T-helper 17 cell (primary cell): ENCODE results near the gene VCAM1. TPM values are rescaled to one million over a fixed set of nuclear protein-coding genes. Genes with fewer than 3 reads are reported as not detected.

ENCODE experiments used
- ATAC-seq: fragments of 150-1000 bp; cut with Tn5 transposase; 2 replicates; pipeline ENCODE4 v1.10.0; 2021; ENCODE audit warnings: mild to moderate bottlenecking, moderate library complexity
- DNase-seq, 3 donors: peaks; one replicate each; pipeline versions ENCODE4 v3.0.0 to v3.0.0-alpha.2; 2020 to 2021
- H3K9me3 ChIP-seq: one replicate; pipeline ENCODE4 v1.7.0; 2013; ENCODE audit warnings: low read length, mild to moderate bottlenecking; ENCODE audit not compliant: control insufficient read depth, poor library complexity, severe bottlenecking
- H3K27ac Mint-ChIP-seq: one replicate; pipeline ENCODE4 v1.8.0; 2022; ENCODE audit warnings: mild to moderate bottlenecking, moderate library complexity, mixed read lengths
- H3K27me3 Mint-ChIP-seq: one replicate; pipeline ENCODE4 v1.8.0; 2022; ENCODE audit warnings: mixed read lengths
- H3K36me3 Mint-ChIP-seq: one replicate; pipeline ENCODE4 v1.8.0; 2022; ENCODE audit warnings: low read depth, mixed read lengths
- H3K4me1 Mint-ChIP-seq: one replicate; pipeline ENCODE4 v1.8.0; 2022; ENCODE audit warnings: mild to moderate bottlenecking, mixed read lengths
- H3K4me3 Mint-ChIP-seq: one replicate; pipeline ENCODE4 v1.8.0; 2022; ENCODE audit warnings: mild to moderate bottlenecking, moderate library complexity, mixed read lengths
- total RNA-seq, 4 donors: library from RNA in 2 of 4; stranded (reverse) in 2 of 4; gene quantifications; one replicate each; pipeline ENCODE4 v1.2.3 and lab custom pipeline; 2022 to 2026

The VCAM1 gene
- total RNA-seq, 2 donors from 2014 or later = not detected

GRCh38 chr1:100735244-100735643, 15.7 kb downstream of the VCAM1 start:
- H3K4me1 Mint-ChIP-seq = no peaks in the 10 kb centered on the region
- no peak overlapping the region for H3K4me3 Mint-ChIP-seq
- no peaks in the 10 kb centered on the region for H3K9me3 ChIP-seq
- DNase-seq = no peak
- H3K27ac Mint-ChIP-seq = no peak overlapping the region
- peaks cover 11% of the 10 kb centered on the region for H3K27me3 Mint-ChIP-seq
- no peak for ATAC-seq
- H3K36me3 Mint-ChIP-seq = no peaks in the 10 kb centered on the region

GRCh38 chr1:100736324-100736723, 16.8 kb downstream of the VCAM1 start:
- DNase-seq = no peak
- H3K9me3 ChIP-seq = no peaks in the 10 kb centered on the region
- ATAC-seq = no peak
- peaks cover 11% of the 10 kb centered on the region for H3K27me3 Mint-ChIP-seq
- H3K27ac Mint-ChIP-seq = no peak overlapping the region
- no peaks in the 10 kb centered on the region for H3K4me1 Mint-ChIP-seq
- no peak overlapping the region for H3K4me3 Mint-ChIP-seq
- no peaks in the 10 kb centered on the region for H3K36me3 Mint-ChIP-seq

DNA sequence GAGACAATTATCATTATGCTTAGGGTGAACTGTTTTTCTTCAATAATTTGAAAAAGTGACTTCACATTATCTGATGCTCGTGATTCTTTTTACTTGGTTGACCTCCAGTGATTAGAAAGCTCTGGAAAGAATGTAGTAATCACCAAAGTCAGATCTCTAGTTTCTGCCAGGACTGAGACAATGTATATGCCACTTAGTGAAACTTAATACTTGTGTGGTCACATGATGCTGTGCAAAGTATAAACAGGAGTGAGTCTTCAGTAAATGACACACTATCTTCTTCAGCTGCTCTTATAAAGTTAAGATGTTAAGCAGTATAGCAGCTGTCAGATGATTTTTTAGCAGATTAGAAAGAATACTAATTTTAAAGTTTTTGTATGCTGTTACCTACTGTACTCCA, 17.2 kb downstream of the VCAM1 start:
- no peak for ATAC-seq
- Mint-ChIP-seq H3K36me3 (no peaks in the 10 kb centered on the region), H3K4me1 (no peaks in the 10 kb centered on the region), H3K4me3 (no peak overlapping the region), H3K27ac (no peak overlapping the region), H3K27me3 (peaks cover 11% of the 10 kb centered on the region)
- DNase-seq = no peak
- no peaks in the 10 kb centered on the region for H3K9me3 ChIP-seq

DNA sequence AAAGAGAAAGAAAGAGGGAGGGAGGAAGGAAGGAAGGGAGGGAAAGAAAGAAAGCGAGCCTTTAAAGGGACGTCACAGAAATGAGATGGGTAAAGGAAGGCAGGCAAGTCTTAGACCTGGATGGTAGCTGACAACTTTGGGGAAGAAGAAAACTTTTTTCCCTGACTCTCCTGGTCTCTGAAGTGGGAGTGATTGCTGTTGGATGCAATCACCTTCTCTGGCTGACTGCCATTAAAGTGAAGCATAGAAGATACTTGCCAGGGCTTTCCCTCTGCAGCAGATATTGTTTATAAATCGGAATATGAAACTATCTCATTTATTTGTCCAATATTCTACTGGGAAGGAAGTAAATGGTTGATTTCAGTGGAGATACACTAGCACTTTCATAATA, 27.0 kb downstream of the VCAM1 start:
- no peak for ATAC-seq

DNA sequence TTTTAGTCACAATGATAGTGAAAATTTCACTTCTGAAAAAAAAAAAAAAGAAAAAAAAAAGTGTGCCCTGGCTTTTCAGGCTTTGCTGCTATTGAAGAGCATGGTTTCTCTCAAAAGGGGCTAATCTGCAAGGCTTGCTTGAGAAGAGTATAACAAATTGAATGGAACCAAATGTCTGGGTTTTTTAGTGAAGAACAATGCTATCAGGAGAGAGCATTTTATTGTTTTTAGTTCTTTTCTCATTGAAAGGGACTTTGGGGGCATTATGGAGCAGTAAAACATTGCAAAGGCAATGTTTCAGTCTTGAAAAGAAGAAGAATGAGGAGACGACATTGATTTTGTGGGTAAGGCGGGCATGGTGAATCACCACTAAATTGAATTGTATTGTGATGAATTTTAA, 28.2 kb downstream of the VCAM1 start:
- no peak for ATAC-seq
- DNase-seq = no peak
- peaks cover 16% of the 10 kb centered on the region for H3K27me3 Mint-ChIP-seq
- peaks cover 2% of the 10 kb centered on the region for H3K4me1 Mint-ChIP-seq
- no peak overlapping the region for H3K4me3 Mint-ChIP-seq
- no peak overlapping the region for H3K27ac Mint-ChIP-seq
- H3K9me3 ChIP-seq = no peaks in the 10 kb centered on the region
- no peaks in the 10 kb centered on the region for H3K36me3 Mint-ChIP-seq

More for the DNA sequence above, 27.0 kb downstream of the VCAM1 start:
- Mint-ChIP-seq H3K27ac (peak overlapping the region; percentile 44), H3K4me3 (no peak overlapping the region), H3K4me1 (peaks cover 2% of the 10 kb centered on the region), H3K27me3 (peaks cover 22% of the 10 kb centered on the region), H3K36me3 (no peaks in the 10 kb centered on the region)
- no peak for DNase-seq
- no peaks in the 10 kb centered on the region for H3K9me3 ChIP-seq

DNA sequence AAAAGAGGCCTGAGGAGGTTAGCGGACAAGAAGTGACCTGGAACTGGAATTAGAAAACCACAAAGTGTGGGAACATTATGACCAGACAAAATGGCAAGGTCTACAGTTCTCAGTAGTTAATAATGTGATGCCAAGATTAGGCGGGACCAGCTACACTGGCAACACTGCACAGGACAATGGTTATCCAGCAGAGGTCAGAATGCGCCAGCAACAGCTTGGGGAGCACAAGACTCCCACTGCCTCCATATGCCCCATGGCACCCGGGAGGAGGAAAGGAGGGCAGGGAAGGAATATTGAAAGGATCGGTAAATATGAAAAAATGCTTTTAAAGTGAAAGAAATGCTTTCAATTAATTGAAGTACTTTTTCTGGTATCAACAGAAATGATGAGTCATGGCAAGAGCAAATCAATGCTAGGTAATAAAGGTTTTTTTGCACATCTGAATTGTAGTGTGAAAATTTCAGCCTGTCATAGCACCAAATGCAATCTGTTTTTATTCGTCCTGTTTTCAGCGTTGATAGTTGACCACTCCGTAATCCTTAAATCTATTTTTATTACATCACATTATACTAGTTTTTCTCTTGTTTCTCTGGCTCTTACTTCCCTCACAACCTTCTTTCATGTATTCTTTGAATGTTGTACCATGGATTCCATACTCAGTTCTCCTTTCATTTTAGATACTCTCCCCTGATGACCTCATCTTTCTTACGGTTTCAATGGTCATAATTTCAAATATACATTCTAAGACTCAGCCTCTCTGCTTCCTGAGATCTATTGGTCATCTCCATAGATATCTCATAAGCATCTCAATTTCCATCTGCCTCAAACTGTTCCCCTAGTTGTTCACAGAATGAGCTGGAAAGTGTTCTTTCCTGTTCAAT, 30.7 kb downstream of the VCAM1 start:
- no peak for DNase-seq
- Mint-ChIP-seq H3K27ac (no peak overlapping the region), H3K4me3 (no peak overlapping the region), H3K36me3 (no peaks in the 10 kb centered on the region), H3K4me1 (peaks cover 2% of the 10 kb centered on the region), H3K27me3 (peaks cover 17% of the 10 kb centered on the region)
- no peaks in the 10 kb centered on the region for H3K9me3 ChIP-seq
- ATAC-seq = no peak

- no peak for ATAC-seq
- H3K4me3 Mint-ChIP-seq = no peak overlapping the region
- H3K27ac Mint-ChIP-seq = no peak overlapping the region
Measured at GRCh38 chr1:100752791-100753190, 33.2 kb downstream of the VCAM1 start.

DNA sequence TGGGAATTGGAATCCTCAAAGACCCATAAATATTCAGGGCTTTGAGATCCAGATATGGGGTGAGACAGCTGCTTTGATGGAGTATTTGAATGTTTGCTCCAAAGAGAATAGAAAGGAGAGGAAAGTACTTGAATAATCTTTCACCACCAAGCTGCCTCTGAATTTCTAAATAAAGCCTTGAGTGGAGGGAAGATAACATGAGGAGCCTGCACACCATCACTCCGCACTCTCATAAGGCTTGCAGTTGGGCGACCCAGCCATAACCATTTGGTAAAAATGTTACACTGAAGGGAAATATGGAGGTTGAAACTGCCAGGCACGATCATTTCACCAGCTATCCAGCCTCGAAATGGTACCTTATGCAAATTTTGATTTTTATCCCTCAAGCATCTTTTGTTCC, 38.4 kb downstream of the VCAM1 start:
- Mint-ChIP-seq H3K4me3 (no peak overlapping the region), H3K36me3 (no peaks in the 10 kb centered on the region), H3K27ac (no peak overlapping the region), H3K4me1 (no peaks in the 10 kb centered on the region), H3K27me3 (peaks cover 24% of the 10 kb centered on the region)
- no peaks in the 10 kb centered on the region for H3K9me3 ChIP-seq
- DNase-seq (no peak), ATAC-seq (no peak)

More at GRCh38 chr1:100752791-100753190, 33.2 kb downstream of the VCAM1 start:
- Mint-ChIP-seq H3K4me1 (no peaks in the 10 kb centered on the region), H3K36me3 (no peaks in the 10 kb centered on the region), H3K27me3 (peaks cover 6% of the 10 kb centered on the region)
- no peaks in the 10 kb centered on the region for H3K9me3 ChIP-seq
- no peak for DNase-seq

DNA sequence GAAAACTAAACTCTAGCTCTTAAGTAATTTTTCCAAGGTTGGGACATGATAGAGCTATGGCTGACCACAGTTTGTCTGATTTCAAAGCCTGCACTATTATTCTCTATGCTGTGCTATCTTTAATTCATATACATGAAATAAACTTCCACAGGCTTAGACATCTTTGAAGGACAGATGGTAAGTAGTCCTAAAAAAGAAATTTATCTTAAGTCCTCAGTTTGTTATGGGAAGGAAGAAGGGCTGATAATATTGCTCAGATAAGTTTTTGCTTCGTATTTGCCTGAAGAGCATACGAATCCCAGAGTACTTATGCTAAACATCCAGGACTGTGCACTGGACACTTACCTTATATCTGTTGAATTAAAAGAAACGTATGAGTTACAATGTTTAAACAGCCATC, 39.6 kb downstream of the VCAM1 start:
- Mint-ChIP-seq H3K36me3 (no peaks in the 10 kb centered on the region), H3K27me3 (peaks cover 24% of the 10 kb centered on the region), H3K4me3 (no peak overlapping the region), H3K27ac (no peak overlapping the region), H3K4me1 (no peaks in the 10 kb centered on the region)
- ATAC-seq = no peak
- H3K9me3 ChIP-seq = no peaks in the 10 kb centered on the region
- no peak for DNase-seq

GRCh38 chr1:100760511-100760910, 41.0 kb downstream of the VCAM1 start:
- no peaks in the 10 kb centered on the region for H3K4me1 Mint-ChIP-seq
- no peak overlapping the region for H3K27ac Mint-ChIP-seq
- H3K27me3 Mint-ChIP-seq = peaks cover 18% of the 10 kb centered on the region
- no peak overlapping the region for H3K4me3 Mint-ChIP-seq
- H3K36me3 Mint-ChIP-seq = no peaks in the 10 kb centered on the region
- ATAC-seq = no peak
- no peaks in the 10 kb centered on the region for H3K9me3 ChIP-seq
- no peak for DNase-seq

- H3K36me3 Mint-ChIP-seq = no peaks in the 10 kb centered on the region
- H3K9me3 ChIP-seq = no peaks in the 10 kb centered on the region
- DNase-seq (no peak), ATAC-seq (no peak)
- no peak overlapping the region for H3K27ac Mint-ChIP-seq
- H3K27me3 Mint-ChIP-seq = peaks cover 18% of the 10 kb centered on the region
- H3K4me3 Mint-ChIP-seq = no peak overlapping the region
- no peaks in the 10 kb centered on the region for H3K4me1 Mint-ChIP-seq
Measured at GRCh38 chr1:100762461-100762860, 42.9 kb downstream of the VCAM1 start.

GRCh38 chr1:100767176-100767890, 47.8 kb downstream of the VCAM1 start:
- H3K9me3 ChIP-seq = no peaks in the 10 kb centered on the region
- no peak overlapping the region for H3K27ac Mint-ChIP-seq
- DNase-seq (no peak), ATAC-seq (no peak)
- no peak overlapping the region for H3K4me3 Mint-ChIP-seq
- H3K36me3 Mint-ChIP-seq = peaks cover 5% of the 10 kb centered on the region
- peaks cover 3% of the 10 kb centered on the region for H3K4me1 Mint-ChIP-seq
- H3K27me3 Mint-ChIP-seq = peaks cover 5% of the 10 kb centered on the region

- peaks cover 14% of the 10 kb centered on the region for H3K27me3 Mint-ChIP-seq
- ATAC-seq (no peak), DNase-seq (no peak)
- H3K4me1 Mint-ChIP-seq = peaks cover 3% of the 10 kb centered on the region
- H3K4me3 Mint-ChIP-seq = no peak overlapping the region
- no peaks in the 10 kb centered on the region for H3K9me3 ChIP-seq
- H3K36me3 Mint-ChIP-seq = peaks cover 5% of the 10 kb centered on the region
- no peak overlapping the region for H3K27ac Mint-ChIP-seq
Measured at GRCh38 chr1:100769323-100769722, 49.8 kb downstream of the VCAM1 start.
